NK-92 treated with Interleukin-12 subunit alpha and Interleukin-12 subunit beta, amount 100 ng/mL, for 24 hours (cell line): ENCODE data around the gene KCNQ4.

Experiments used
- DNase-seq: peaks from one replicate; lab custom pipeline; 2025; lab: John Stamatoyannopoulos, UW

KCNQ4 gene

DNA sequence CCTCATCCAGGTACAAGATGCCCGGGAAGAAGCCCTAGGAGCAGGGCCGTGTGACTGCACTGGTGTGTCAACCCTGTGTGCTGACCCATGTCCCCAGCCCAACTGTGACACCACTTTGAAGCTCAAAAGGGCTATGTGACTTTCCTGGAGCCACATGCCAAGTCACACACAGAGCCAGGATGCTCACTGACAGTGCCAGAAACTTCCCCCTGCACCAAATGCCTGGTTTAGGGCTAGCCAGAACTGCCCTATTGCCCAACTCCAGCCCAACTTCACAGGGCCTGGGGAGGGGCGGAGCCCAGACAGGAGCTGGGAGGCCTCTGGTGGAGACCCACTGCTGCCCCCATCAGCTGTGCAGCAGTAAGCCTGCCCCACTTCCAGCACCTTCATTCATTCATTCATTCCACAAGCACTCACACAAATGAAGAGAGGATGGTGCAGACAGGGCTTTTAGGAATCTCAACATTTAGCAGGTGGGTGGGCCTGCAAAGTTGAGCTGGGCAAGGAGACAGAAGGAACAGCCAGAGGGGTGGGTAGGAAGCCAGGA, 36.7 kb downstream of the KCNQ4 start:
- DNase-seq, result no peak

DNA sequence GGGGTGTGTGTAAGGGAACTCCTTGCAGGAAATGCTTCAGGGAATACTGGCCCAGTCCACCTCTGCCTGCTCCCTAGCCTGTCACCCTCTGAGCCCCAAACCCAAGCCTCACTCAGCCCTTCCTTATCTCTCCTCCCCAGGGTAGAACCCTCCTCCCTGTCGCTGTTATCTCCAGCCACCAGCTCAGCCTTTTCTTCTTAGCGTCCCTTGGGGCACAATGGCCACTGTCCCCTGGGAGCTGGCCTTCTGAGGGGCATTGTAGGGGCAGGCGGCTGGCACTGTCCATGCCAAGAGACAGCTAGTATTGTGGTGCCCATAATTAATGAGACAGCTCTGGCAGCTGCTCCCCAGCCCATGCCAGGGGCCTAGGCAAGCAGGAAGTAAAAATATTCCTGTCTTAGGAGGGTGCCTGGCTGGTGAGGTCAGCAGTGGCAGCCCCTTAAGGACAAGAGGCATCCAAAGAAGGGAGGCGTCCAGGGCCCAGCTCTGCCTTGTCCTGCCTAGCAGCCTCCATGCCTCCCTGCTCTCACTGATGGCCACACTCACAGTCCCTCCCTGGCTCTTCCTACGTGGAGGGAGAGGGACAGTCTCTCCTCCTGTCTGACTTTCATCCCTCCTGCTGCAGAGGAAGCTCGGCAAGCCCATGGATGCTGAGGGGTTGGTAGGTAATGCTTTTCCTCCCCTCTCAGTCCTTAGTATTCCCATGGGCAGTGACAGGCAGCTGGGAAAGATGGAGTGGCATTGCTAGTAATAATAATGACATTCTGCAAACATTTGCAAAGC, 37.5 kb downstream of the KCNQ4 start:
- DNase-seq, result no peak

DNA sequence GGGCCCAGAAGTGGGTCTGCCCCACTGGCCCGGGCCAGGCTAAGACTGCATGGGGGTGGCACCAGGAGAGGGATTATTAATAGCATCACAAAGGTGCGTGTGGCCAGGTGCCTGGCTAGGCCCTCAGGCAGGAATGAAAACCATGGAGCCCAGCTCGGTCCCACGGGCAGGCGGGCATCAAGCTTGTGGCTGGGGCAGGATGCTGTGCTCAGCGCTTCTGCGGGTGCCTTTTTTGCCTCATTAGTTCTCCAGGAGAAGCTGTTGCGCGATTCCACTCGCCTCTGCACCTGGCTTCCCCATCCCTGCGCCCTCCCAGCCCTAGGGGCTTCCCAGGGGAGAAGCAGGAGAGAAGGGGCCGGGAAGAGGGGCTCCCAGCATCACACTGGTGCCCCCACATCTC, 39.3 kb downstream of the KCNQ4 start:
- no peak for DNase-seq

DNA sequence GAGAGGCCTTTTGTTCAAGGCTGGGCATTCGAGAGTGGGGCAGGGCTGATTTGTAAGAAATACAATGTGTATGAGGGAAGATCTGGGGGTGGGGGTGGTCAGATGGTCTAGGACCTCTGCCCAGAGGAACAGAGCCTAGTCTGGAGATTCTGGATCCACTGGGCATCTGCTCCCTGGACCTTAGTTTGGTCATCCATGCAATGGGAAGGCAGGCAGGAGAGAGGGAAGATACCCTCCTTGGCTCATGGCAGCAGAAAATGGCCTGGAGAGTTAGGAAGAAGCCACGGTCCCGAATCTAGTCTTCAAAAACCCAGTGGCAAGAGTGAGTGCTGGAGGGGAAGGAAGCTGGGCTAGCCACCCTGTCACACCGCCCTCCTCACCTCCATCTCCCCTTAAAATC, 39.8 kb downstream of the KCNQ4 start:
- DNase-seq, result no peak

DNA sequence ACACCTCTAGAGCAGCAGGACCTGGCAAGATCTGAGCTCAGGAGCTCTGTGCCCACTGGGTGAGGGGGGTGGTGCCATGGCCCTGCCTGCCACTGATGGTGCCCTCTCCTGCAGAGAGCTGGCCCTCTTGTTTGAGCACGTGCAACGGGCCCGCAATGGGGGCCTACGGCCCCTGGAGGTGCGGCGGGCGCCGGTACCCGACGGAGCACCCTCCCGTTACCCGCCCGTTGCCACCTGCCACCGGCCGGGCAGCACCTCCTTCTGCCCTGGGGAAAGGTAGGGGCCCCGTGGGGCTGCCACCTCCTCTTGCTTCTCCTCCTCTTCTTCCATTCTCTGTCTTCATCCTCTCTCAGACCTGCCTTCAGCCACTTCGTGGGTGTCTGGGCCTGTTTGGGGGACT, 40.4 kb downstream of the KCNQ4 start:
- no peak for DNase-seq

DNA sequence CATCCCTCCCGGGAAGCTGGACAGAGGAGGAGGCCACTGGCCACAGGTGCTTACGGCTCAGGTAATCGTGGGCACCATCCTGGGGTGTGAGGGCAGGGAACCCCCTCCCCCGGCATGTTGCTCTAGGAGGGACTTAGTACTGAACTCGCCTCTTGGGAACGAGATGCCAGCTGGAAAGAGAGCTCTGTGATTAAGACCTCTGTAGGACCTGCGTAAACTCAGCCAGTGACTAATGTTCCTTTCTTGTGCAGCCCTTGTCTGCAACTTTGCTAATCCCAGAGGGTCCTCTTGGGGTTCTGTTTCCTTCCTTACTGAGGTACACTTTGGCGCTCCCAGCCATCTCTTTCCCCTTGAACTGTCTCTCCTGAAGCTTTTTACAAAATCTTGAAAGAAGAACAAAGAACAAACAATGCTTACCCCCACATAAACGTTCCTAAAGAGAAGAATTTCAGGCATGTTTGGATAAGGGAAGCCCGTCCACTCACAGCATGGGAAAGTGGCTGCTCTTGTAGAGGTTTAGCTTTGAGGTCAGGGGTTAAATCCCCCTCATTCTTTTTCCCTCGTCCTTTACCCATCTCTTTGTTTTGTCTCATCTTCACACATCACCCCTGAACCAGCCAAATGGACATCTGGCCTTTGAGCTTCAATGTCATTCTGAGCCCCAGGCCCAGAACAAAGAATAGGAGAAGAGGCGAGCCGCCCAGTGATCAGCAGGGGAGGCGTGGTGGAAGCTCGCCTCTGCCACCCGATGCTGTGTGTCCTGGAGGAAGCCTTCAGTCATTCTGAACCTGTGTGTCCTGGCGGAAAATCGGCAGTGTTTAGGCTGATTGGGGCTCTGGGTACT, 41.2 kb downstream of the KCNQ4 start:
- no peak for DNase-seq

DNA sequence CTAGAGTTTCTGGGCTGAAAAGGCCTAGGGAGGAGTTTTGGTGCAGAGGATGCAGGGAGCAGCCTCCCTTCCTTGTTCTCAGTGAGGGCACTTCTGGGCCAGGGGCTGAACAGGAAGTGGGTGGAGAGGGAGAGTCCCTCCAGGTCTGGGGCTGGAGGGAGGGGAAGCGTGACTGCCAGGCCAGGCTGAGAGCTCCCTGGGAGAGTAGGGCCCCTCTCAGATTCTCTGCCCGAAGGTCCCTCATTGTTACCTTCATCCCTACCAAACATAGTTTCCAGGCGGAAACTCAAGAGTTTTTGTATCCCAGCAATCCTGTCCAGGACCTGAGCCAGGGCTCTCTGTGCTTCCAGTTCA, 41.8 kb downstream of the KCNQ4 start:
- no peak for DNase-seq

DNA sequence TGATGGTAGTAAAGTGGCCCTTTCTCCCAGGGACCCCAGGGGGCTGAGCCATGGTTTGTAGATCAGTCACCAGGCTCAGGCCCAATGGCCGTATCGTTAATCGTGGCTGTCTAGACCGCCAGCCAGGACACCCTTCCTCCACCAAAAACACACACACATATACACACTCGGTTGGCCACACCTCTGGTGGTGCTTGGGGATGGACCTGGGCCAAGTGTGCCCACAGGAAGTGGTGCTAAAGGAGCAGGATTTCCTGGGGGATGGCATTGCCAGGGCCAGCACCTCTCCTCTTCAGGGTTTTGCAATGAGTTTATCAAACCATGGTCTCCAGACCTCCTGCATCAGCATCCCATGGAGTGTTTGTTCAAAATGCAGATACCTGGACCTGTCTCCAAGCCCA, 42.4 kb downstream of the KCNQ4 start:
- no peak for DNase-seq

DNA sequence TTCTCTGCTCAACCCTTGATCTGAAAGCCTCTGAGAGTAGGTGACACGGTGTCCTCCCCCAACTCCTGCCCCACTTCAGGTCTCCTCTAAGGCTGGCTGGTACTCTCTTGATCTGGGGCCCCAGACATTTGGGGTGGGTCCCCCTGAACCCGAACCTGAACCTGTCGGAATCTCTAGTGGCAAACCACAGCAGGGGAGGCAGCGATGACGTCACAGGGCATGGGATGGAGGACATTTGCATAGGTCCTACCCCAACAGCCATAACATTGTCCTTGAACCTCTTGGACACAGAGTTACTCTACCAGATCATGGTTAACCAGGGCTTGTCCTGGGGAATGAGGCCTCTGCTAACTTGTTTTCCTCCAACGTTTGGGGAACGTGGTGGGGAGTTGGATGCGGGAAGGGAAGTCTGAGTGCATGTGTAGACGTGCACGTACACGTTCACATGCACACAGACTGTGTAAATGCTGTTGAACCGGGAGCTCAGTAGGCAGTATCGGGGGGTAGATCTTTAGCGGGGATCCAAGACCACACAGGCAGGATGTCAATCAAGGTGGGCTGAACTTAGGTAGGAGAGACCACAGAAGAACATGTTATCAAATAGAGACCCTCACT, 46.2 kb downstream of the KCNQ4 start:
- no peak for DNase-seq

DNA sequence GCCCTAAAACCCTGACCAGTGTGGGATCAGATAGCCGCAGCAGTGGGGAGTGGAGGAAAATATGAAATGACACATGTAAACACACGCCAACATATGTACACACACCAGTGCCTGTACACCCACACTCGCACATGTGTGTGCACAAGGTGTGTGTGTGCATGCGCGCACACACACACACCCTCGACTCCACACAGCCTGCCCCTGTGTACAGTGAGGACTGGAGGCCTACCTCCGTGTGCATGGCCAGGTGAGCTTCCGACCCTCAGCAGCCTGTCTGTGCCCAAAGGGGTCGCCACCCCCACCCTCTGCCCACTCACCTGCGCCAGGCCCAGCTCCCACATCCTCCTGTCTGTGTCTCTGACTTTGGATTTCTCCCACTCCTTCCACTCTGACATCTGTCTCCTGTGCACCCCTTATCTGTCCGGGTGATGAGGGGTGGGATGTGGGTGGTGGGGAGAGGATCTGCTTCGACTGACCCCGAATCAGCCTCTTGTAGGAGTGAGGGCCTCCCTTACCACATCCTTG, 46.9 kb downstream of the KCNQ4 start:
- DNase-seq, result no peak

DNA sequence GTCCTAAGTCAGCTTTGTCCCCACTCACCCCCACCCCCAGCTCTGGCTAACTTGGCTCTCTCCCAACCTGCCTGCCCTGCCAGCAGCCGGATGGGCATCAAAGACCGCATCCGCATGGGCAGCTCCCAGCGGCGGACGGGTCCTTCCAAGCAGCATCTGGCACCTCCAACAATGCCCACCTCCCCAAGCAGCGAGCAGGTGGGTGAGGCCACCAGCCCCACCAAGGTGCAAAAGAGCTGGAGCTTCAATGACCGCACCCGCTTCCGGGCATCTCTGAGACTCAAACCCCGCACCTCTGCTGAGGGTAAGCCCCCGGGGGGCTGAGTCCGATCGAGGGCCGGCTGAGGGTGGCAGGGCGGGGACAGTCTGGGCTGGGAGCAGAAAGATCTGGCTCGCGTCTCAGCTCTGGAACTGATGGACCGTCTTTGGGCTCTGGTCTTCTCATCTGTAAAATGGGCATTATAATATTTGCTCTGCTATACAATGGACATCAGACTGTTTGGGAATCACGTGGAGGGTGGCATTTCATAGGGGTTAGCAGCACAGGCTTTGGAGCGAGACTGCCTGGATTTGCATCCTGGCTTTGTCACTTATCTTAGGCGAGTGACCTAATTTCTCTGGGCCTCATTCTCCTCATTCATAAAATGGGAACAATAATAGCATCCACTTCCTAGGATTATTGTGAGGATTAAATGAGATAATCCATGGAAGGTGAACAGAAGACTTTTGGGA, 47.6 kb downstream of the KCNQ4 start:
- DNase-seq, result no peak

DNA sequence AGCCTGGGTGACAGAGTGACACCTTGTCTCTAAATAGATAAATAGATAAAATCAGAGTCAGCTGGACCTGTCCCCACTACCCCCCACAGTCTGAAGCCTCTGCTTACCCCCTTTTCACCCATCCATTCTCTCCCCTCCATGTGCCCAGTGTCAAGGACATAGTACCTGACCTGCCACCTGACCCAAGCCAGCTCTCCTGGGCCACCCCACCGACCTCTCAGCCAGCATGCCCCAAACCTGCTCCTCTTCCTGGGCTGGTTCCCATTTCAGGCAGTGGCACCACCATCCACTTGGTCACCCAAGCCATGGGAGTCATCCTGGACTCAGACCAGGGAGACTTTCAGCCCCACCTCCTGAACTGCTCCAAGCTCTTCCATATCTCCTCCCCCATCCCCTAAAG, 50.4 kb downstream of the KCNQ4 start:
- no peak for DNase-seq

DNA sequence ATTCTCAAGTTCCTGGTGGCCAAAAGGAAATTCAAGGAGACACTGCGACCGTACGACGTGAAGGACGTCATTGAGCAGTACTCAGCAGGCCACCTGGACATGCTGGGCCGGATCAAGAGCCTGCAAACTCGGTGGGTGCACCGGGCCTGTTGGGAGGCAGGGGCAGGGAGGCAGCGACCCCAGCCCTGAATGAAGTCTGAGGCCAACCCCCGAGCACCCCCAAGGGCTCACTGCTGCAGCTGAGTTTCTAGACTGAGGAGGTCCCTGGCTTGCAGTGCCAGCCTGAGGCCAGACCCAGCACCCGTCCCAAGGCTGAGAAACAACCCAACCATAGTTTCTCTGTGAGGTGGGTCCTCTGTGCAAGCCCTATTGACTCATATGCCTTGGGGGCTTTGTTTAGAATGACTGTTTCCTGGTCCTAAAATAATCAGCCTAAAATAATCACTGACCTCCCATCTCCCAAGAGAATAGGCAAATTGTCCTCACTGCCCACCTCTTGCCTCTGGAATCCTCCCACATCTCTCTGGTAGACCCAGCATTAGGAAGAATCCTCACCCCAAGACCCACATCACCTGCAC, 51.5 kb downstream of the KCNQ4 start:
- no peak for DNase-seq

DNA sequence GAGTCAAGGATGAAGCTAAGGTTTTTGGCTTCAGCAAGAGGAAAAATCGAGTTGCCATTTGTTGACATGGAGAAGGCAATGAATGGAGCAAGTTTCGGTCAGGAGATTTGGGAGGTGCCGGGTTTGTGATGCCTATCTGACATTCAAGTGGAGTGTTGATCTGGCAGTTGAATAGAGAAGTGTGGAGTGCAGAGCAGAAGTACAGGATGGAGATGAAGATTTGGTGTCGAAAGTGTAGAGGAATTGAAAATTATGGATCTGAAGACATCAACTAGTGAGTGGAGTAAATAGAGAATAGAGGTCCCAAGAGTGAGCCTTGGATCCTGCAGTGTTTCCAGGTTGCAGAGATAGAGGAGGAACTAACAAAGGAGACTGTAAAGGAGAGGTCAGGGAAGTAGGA, 52.7 kb downstream of the KCNQ4 start:
- no peak for DNase-seq

DNA sequence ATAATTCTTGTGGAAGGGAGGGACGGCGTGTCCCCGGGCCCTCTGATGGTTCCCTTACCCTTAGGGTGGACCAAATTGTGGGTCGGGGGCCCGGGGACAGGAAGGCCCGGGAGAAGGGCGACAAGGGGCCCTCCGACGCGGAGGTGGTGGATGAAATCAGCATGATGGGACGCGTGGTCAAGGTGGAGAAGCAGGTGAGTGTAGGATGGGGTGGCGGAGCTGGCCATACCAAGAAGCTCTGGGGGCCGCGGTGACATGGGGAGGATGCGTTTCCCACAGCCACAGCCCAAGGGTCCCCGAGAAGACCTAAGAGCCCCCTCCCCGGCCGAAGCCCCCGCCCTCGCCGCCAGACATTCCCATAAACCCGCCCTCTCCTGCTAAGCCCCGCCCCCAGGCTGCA, 54.0 kb downstream of the KCNQ4 start:
- DNase-seq, result no peak

DNA sequence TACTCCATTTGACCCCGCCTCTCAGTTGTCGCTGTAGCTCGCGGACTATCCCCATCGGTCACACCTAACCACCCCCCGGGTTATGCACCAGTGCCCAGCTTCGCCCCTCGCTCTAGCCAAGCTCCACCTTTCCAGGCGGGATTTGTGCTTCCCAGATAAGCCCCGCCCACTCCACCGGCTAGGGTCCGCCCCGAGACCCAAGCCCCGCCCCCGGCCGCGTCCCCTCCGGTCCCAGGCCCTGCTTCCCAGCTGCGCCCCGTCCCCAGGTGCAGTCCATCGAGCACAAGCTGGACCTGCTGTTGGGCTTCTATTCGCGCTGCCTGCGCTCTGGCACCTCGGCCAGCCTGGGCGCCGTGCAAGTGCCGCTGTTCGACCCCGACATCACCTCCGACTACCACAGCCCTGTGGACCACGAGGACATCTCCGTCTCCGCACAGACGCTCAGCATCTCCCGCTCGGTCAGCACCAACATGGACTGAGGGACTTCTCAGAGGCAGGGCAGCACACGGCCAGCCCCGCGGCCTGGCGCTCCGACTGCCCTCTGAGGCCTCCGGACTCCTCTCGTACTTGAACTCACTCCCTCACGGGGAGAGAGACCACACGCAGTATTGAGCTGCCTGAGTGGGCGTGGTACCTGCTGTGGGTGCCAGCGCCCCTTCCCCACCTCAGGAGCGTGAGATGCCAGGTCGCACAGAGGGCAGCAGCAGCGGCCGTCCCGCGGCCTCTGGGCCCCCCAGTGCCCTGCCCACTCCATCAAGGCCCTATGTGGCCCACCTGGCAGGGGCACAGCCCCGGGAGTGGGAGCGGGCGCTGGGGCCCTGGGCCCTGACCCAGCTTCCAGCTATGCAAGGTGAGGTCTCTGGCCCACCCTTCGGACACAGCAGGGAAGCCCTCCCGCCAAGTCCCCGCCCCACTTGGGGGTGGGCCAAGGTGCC, 54.7 kb downstream of the KCNQ4 start:
- no peak for DNase-seq

DNA sequence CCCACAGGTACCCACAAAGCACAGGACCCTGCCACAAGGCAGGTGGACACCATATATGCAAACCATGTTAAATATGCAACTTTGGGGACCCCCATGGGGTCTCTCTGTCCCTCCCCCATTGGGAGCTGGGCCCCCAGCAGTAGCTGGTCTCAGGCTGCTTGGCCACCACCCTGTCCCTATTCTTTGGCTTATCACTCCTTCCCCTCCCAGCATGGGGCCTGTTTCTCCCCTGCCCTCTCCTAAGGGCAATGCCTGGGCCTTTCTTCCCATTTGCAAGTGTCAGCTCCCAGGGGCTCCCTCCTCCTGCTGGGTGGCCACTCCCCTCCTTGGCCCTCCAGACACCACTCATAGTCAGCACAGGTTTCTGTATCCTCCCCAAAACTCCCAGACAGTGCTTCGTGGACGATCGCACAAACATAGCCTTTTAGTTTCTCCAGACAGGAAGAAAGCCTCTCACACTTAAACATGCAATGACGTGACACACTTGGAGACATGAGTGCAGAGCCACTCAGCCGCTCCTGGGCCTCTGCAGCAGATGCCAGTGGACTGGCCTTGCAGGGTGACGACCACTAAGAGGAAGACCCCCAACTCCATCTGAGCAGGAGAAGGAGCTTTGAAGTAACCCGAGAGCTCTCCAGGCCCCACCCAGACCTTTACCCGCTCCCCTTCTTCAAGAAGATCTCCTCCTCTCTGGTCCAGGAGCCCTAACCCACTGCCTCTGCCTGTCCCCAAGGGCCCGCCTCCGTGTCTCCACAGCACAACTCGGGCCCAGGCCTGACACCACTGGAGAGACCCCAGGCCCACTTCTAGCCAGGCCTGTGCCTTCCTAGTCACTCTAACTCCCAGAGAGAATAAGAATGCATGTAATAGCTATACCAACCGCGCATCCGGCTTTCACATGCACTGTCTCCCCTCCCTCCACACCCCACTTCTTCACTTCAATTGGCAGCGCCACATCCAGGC, 55.7 kb downstream of the KCNQ4 start:
- DNase-seq, result no peak

DNA sequence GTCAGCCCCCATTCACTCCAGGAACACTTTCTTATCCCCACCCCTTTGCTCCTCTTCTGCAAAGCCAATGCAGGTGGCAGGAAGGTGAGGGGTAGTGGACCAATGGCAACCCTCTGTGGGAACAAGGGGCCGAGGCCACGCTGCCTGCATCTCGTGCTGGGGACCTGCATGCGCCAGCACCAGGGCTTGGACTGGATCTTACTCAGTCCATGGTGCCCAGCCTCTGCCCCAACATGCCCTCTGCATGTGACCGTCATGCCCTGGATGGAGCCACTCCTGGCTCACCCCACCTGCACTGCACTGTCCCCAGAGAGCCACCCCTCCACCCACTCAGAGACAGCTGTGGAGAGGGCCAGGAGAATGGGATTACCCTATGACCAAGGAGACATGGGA, 56.4 kb downstream of the KCNQ4 start:
- no peak for DNase-seq
